K562 (cell line): ENCODE results near the gene PDE4D.

Experiments
- ADNP ChIP-seq: fragments of 200-800 bp; sonication (Bioruptor generic); IDR thresholded peaks from 2 replicates; pipeline ENCODE4 v1.6.1; 2016; ENCODE audit warnings: missing genetic modification characterization, missing compliant biosample characterization
- CAMTA2 ChIP-seq: fragments of 250-450 bp; sonication (Bioruptor Pico); conservative IDR thresholded peaks from 2 replicates; pipeline ENCODE4 v1.5.1; 2022
- CTCF ChIP-seq, 3 experiments: IDR thresholded peaks in 2 of 3; conservative IDR thresholded peaks in 1 of 3; 2 replicates each; pipeline ENCODE4 v1.5.1; 2011 to 2012; ENCODE audit warnings: low read length in 3 of 3, mild to moderate bottlenecking in 3 of 3, control low read depth in 2 of 3, improper control_type of control experiment in 1 of 3, inconsistent platforms in 1 of 3, low read depth in 1 of 3, mixed read lengths in 1 of 3, moderate library complexity in 1 of 3; ENCODE audit not compliant: insufficient read depth in 2 of 3
- EZH2 ChIP-seq: IDR thresholded peaks from 2 replicates; pipeline ENCODE4 v1.6.1; 2012; ENCODE audit warnings: low read depth, mild to moderate bottlenecking, inconsistent platforms, low read length, borderline replicate concordance
- MAFG ChIP-seq: fragments of 450-650 bp; conservative IDR thresholded peaks from 2 replicates; pipeline ENCODE4 v1.6.1; 2016; ENCODE audit warnings: missing genetic modification characterization, missing compliant biosample characterization
- MLLT1 ChIP-seq, 2 experiments: fragments of 450-650 bp; IDR thresholded peaks; 2 replicates each; pipeline ENCODE4 v1.6.1; 2016
- PTTG1 ChIP-seq: fragments of 450-650 bp; IDR thresholded peaks from 2 replicates; pipeline ENCODE4 v1.6.1; 2016; ENCODE audit warnings: low read depth, mild to moderate bottlenecking, missing genetic modification characterization, missing compliant biosample characterization
- RBM17 ChIP-seq: fragments of 200-400 bp; formaldehyde crosslinking; IDR thresholded peaks from 2 replicates; pipeline ENCODE4 v1.6.1; 2017; ENCODE audit warnings: low read depth, mild to moderate bottlenecking, low read length, borderline replicate concordance
- SIX5 ChIP-seq, 2 experiments: IDR thresholded peaks; 2 replicates each; pipeline ENCODE4 v1.6.1; 2011; ENCODE audit warnings: low read length in 2 of 2, borderline replicate concordance in 1 of 2, low read depth in 1 of 2, mild to moderate bottlenecking in 1 of 2, moderate library complexity in 1 of 2; ENCODE audit not compliant: insufficient read depth in 1 of 2
- ZFP36 ChIP-seq: fragments of 150-350 bp; IDR thresholded peaks from 2 replicates; pipeline ENCODE4 v1.6.1; 2018; ENCODE audit warnings: low read length, low read depth; ENCODE audit not compliant: partially characterized antibody

- TF ChIP-seq MAFG (tag) (no peak), ZFP36 (no peak), CAMTA2 (CRISPR knock-in tag) (no peak), CTCF (IDR thresholded peaks at IDR 0.05 in 2 of 3, conservative IDR thresholded peaks at IDR 0.05 in 1 of 3; ENCODE audit: insufficient read depth in 2 of 3, low read depth in 1 of 3, low read length in 3 of 3) (no peak), EZH2 (no peak), SIX5 (IDR thresholded peaks at IDR 0.05; ENCODE audit: borderline replicate concordance in 1 of 2, insufficient read depth in 1 of 2, low read depth in 1 of 2, low read length in 2 of 2) (no peak), PTTG1 (tag) (no peak), MLLT1 (IDR thresholded peaks at IDR 0.05) (no peak), ADNP (tag) (no peak), RBM17 (no peak)
Measured at GRCh38 chr5:59540366-59540765, 353.2 kb downstream of the PDE4D start.
